HL-60 (cell line): Measurements from ENCODE around the gene PPFIBP2.

ENCODE experiments used
- DNase-seq, 2 experiments: peaks; one replicate each; pipeline ENCODE4 v3.0.0-alpha.2; 2010 to 2020; ENCODE audit warnings: low read depth in 1 of 2, low spot score in 1 of 2
- H3K27ac ChIP-seq: fragments of 250-450 bp; sonication (Bioruptor Pico); replicated peaks from 2 replicates; pipeline ENCODE4 v1.5.1; 2020; ENCODE audit warnings: mild to moderate bottlenecking, moderate library complexity
- H3K27me3 ChIP-seq: fragments of 250-450 bp; sonication (Bioruptor Pico); 2 replicates; pipeline ENCODE4 v1.5.1; 2021; ENCODE audit warnings: mild to moderate bottlenecking, moderate library complexity; ENCODE audit not compliant: insufficient read depth, poor library complexity, severe bottlenecking
- H3K4me3 ChIP-seq: replicated peaks from 2 replicates; pipeline ENCODE4 v1.5.1; 2011; ENCODE audit warnings: mild to moderate bottlenecking, control low read depth, low read length; ENCODE audit not compliant: insufficient read depth
- CTCF ChIP-seq: IDR thresholded peaks from one replicate; pipeline ENCODE4 v1.5.1; 2011; ENCODE audit warnings: low read length, control low read depth, inconsistent platforms; ENCODE audit not compliant: insufficient read depth
- GABPA ChIP-seq: IDR thresholded peaks from 2 replicates; pipeline ENCODE4 v1.6.1; 2012; ENCODE audit warnings: low read depth
- POLR2AphosphoS5 ChIP-seq: IDR thresholded peaks from 2 replicates; pipeline ENCODE4 v1.6.1; 2012; ENCODE audit warnings: low read depth
- REST ChIP-seq: IDR thresholded peaks from 2 replicates; pipeline ENCODE4 v1.6.1; 2012; ENCODE audit warnings: low read depth; ENCODE audit not compliant: insufficient replicate concordance
- SPI1 ChIP-seq: IDR thresholded peaks from 2 replicates; pipeline ENCODE4 v1.6.1; 2012; ENCODE audit warnings: low read depth, mild to moderate bottlenecking, borderline replicate concordance
- long read RNA-seq: library from polyadenylated mRNA; unstranded; transcript quantifications from one replicate; pipeline ENCODE4 v2.0.0, GENCODE V29; 2020

PPFIBP2 gene
- long read RNA-seq, transcript PPFIBP2-201 (24 exons, 3,557 nt) = major isoform, 171 of 221 reads
- long read RNA-seq, partial matches to known transcripts = 21 of 221 reads
- long read RNA-seq, other reads (novel, unspliced or antisense) = 29 of 221 reads

- Histone ChIP-seq H3K27me3 (no peaks in the 10 kb centered on the region), H3K4me3 (peak within 1 kb of the TSS; percentile 78), H3K27ac (peak within 1 kb of the TSS; percentile 68)
- TF ChIP-seq CTCF (peak; percentile 44), POLR2AphosphoS5 (no peak), GABPA (no peak), REST (no peak), SPI1 (no peak)
- peak in 1 of 2 experiments; percentile 63 for DNase-seq
Observed at GRCh38 chr11:7513234-7514098, at the start of gene PPFIBP2. TSS of gene PPFIBP2 (plus strand) at chr11:7513999. CDS start at chr11:7549476, 35,477 bp downstream.

GRCh38 chr11:7467652-7468051 lies 46.1 kb upstream of the PPFIBP2 start:
- no peak overlapping the region for H3K4me3 ChIP-seq
- no peak for DNase-seq
- no peaks in the 10 kb centered on the region for H3K27me3 ChIP-seq
- H3K27ac ChIP-seq = no peak overlapping the region
- TF ChIP-seq GABPA (no peak), SPI1 (no peak), REST (no peak), CTCF (no peak), POLR2AphosphoS5 (no peak)

DNA sequence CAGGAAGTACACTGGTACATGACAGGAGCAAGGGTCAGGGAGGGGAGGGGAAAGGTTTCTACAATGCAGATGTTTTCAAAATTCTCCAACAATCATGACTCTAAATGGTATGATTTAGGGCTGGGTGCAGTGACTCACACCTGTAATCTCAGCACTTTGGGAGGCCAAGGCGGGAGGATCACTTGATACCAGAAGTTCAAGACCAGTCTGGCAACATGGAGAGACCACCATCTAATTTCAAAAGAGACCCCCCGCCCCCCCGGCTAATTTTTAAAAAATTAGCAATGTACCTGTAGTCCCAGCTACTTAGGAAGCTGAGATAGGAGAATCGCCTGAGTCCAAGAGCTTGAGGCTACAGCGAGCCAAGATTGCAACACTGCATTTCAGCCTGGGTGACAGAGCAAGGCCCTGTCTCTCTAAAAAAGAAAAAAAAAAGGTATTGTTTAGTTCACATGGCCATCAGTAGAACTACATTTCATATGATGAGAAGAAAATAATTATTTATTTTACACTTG lies 44.4 kb upstream of the PPFIBP2 start:
- no peak for DNase-seq
- Histone ChIP-seq H3K27ac (no peak overlapping the region), H3K27me3 (no peaks in the 10 kb centered on the region), H3K4me3 (no peak overlapping the region)
- TF ChIP-seq GABPA (no peak), REST (no peak), CTCF (no peak), POLR2AphosphoS5 (no peak), SPI1 (no peak)
